Measurements from ENCODE around the gene KRT39. TPM values are rescaled to one million over a fixed set of nuclear protein-coding genes. Genes with fewer than 3 reads are reported as not detected.
A peak's percentile ranks its signal among the peaks of the same experiment; 100 is the strongest.

KRT39 gene
- total RNA-seq, 4 donors from 2014 or later = 2.5 to 13.3 TPM; not detected in 2

DNA sequence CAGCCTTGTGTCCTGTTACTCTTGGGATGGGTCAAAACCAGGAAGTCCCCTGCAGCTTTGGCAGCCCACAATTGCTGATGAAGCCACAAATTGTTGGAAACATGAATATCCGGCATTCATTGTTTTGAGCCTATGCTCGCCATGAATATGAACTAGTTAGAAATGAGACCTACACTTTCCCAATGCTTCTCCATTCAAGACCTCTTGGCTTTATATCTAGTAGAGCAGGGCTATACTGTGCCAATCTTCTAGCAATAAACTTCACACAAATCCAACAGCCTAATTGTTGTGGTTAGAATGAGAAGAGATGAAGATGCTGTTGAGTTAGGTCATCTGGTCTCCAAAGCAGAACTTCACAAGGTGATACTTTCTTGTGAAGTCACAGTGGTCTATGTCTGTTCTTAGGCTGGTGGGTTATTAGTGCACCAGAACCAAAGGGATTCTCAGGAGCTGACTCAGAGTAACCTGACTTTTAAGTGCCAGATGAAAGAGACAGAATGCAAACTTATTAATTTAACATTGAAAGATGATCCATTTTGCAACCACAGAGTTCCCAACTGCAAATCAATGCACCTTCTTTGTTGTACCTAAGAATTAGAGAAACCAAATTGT lies 15.6 kb downstream of the KRT39 start:
- 88% methylated on average over 2 of the region's 2 CpGs for WGBS
- H3K36me3 ChIP-seq = no peaks in the 10 kb centered on the region
- DNase-seq (ENCODE audit: low spot score in 2 of 2) = no peak
- peaks cover 16% of the 10 kb centered on the region for H3K27me3 ChIP-seq
- TF ChIP-seq POLR2AphosphoS5 (IDR thresholded peaks at IDR 0.05) (no peak), EP300 (IDR thresholded peaks at IDR 0.05) (no peak), POLR2A (IDR thresholded peaks at IDR 0.05) (no peak)
- TF ChIP-seq, protein P1, sequence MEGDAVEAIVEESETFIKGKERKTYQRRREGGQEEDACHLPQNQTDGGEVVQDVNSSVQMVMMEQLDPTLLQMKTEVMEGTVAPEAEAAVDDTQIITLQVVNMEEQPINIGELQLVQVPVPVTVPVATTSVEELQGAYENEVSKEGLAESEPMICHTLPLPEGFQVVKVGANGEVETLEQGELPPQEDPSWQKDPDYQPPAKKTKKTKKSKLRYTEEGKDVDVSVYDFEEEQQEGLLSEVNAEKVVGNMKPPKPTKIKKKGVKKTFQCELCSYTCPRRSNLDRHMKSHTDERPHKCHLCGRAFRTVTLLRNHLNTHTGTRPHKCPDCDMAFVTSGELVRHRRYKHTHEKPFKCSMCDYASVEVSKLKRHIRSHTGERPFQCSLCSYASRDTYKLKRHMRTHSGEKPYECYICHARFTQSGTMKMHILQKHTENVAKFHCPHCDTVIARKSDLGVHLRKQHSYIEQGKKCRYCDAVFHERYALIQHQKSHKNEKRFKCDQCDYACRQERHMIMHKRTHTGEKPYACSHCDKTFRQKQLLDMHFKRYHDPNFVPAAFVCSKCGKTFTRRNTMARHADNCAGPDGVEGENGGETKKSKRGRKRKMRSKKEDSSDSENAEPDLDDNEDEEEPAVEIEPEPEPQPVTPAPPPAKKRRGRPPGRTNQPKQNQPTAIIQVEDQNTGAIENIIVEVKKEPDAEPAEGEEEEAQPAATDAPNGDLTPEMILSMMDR (IDR thresholded peaks at IDR 0.05) = no peak
- H3K4me1 ChIP-seq = peaks cover 36% of the 10 kb centered on the region
- H3K9me3 ChIP-seq = no peaks in the 10 kb centered on the region
- H3K27ac ChIP-seq = no peak overlapping the region
- no peak overlapping the region for H3K4me3 ChIP-seq

DNA sequence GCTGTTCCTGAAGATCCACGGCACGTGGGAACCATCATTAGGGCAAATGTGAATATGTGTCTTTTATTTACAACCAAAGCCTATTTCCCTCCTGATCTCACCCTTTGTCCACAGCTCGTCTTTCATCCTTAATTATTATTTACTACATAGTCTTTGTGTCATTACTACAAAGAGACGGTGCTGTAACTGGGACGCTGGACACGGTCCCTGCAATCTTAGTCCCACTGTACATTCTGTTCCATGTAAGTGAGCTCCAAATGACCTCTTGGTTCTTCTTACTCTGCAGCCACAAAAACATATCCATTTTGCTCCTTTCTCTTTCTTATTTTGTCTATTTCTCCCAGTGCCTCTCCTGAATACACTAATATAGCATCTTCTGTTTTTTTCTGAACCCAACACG lies 16.6 kb downstream of the KRT39 start:
- peak in 1 of 3 donors; percentile 53 for TF ChIP-seq POLR2AphosphoS5 (IDR thresholded peaks at IDR 0.05)
- TF ChIP-seq POLR2A (IDR thresholded peaks at IDR 0.05) = no peak
- 76% methylated on average over 7 of the region's 7 CpGs for WGBS
- Histone ChIP-seq H3K9me3 (no peaks in the 10 kb centered on the region), H3K27ac (peak overlapping the region; percentile 18), H3K36me3 (no peaks in the 10 kb centered on the region), H3K4me1 (peaks cover 36% of the 10 kb centered on the region), H3K4me3 (no peak overlapping the region), H3K27me3 (peaks cover 16% of the 10 kb centered on the region)
- DNase-seq (ENCODE audit: low spot score in 2 of 2) = no peak

DNA sequence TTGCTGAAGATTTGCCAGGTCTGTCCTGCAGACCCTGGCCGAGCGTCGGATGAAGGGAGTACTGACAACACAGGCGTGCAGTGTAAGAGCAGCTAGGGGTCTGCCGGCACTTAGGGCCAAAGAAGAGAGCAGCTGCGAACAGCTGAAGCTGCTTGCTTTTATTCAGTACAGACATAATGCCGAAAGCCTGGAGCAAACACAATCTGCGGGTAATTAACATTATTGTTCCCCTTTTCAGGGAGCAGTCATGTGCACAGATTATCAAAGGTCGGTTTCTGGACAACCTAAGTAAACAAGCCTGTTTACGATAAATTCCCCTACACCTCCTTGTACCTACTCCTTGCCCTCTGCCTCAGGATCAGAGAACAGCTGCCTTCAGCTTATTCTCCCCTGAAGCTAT lies 17.3 kb downstream of the KRT39 start:
- WGBS = 61% methylated on average over 10 of the region's 10 CpGs

DNA sequence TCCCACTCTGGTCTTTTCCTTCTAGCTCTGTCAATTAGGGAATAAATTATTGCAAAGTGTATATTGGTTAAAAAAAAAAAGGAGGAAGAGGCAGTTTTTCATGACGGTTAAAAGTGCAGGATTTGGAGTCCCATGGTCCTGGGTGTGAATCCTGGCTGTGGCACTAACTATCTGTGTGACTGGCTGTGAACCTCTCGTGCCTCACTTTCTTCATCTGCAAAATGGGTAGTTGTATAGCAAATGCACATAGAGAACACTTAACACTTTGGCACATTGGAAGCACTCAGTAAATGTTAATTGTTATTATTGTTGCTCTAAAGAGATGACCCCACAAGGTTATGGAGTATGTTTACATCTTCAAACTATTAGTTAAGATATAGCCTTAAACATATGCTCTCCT lies 18.8 kb downstream of the KRT39 start:
- Histone ChIP-seq H3K27me3 (peaks cover 16% of the 10 kb centered on the region), H3K4me1 (peaks cover 17% of the 10 kb centered on the region), H3K27ac (no peak overlapping the region), H3K9me3 (no peaks in the 10 kb centered on the region), H3K4me3 (no peak overlapping the region), H3K36me3 (no peaks in the 10 kb centered on the region)
- TF ChIP-seq POLR2A (IDR thresholded peaks at IDR 0.05) = no peak
- no peak for TF ChIP-seq EP300 (IDR thresholded peaks at IDR 0.05)
- 66% methylated on average over 2 of the region's 2 CpGs for WGBS
- no peak for DNase-seq (ENCODE audit: low spot score in 2 of 2)

More for the DNA sequence above, 17.3 kb downstream of the KRT39 start:
- Histone ChIP-seq H3K36me3 (no peaks in the 10 kb centered on the region), H3K4me3 (no peak overlapping the region), H3K27ac (no peak overlapping the region), H3K4me1 (peaks cover 30% of the 10 kb centered on the region), H3K9me3 (no peaks in the 10 kb centered on the region), H3K27me3 (peaks cover 16% of the 10 kb centered on the region)
- no peak for TF ChIP-seq EP300 (IDR thresholded peaks at IDR 0.05)
- TF ChIP-seq, protein P1 (IDR thresholded peaks at IDR 0.05) = no peak
- TF ChIP-seq POLR2A (IDR thresholded peaks at IDR 0.05) = no peak
- no peak for TF ChIP-seq POLR2AphosphoS5 (IDR thresholded peaks at IDR 0.05)
- DNase-seq (ENCODE audit: low spot score in 2 of 2) = no peak

DNA sequence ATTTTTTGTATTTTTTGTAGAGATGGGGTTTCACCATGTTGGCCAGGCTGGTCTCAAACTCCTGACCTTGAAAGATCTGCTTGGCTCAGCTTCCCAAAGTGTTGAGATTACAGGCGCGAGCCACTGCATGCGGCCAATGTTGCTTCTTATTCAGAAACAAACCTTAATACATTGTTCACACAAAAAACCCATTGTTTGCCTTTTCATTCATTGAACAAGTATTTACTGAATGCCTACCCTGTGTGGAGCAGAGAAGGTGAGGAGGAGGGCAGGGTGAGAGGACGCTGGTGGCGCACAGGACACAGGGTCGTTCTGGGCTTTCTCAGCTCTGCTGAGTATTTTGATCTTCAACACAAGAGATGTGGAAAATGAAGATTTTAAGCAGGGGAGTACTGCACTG lies 21.3 kb downstream of the KRT39 start:
- TF ChIP-seq EP300 (IDR thresholded peaks at IDR 0.05) = no peak
- Histone ChIP-seq H3K27me3 (peaks cover 16% of the 10 kb centered on the region), H3K4me3 (no peak overlapping the region), H3K9me3 (no peaks in the 10 kb centered on the region), H3K27ac (no peak overlapping the region), H3K4me1 (peaks cover 7% of the 10 kb centered on the region), H3K36me3 (no peaks in the 10 kb centered on the region)
- no peak for DNase-seq (ENCODE audit: low spot score in 2 of 2)
- 79% methylated on average over 6 of the region's 6 CpGs for WGBS

DNA sequence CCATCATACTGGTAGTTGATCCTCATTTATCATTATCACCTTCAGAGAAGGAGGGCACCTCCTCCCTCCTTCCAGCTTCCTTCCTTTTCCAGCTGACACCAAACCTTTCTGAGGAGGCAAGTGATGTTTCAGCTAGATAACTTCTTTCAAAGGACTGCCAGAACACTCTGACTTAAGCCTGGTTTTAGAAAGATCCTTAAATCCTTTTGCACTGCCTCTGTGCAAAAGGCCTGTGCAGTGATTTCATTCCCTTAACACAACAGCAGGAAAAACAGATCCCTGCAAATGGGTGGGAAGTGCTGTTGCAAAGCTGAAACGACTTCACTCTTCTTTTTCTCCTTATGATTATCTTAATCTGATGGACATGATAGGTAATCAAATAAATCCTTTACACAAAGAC lies 22.2 kb downstream of the KRT39 start:
- no peaks in the 10 kb centered on the region for H3K36me3 ChIP-seq
- peaks cover 5% of the 10 kb centered on the region for H3K4me1 ChIP-seq
- 48% methylated on average over 1 of the region's 1 CpG for WGBS
- TF ChIP-seq EP300 (IDR thresholded peaks at IDR 0.05) (no peak), POLR2AphosphoS5 (IDR thresholded peaks at IDR 0.05) (no peak), POLR2A (IDR thresholded peaks at IDR 0.05) (no peak)
- TF ChIP-seq, protein P1 (IDR thresholded peaks at IDR 0.05) = no peak
- no peaks in the 10 kb centered on the region for H3K9me3 ChIP-seq
- H3K27me3 ChIP-seq = peaks cover 14% of the 10 kb centered on the region
- H3K27ac ChIP-seq = no peak overlapping the region
- DNase-seq (ENCODE audit: low spot score in 2 of 2) = no peak
- H3K4me3 ChIP-seq = no peak overlapping the region

DNA sequence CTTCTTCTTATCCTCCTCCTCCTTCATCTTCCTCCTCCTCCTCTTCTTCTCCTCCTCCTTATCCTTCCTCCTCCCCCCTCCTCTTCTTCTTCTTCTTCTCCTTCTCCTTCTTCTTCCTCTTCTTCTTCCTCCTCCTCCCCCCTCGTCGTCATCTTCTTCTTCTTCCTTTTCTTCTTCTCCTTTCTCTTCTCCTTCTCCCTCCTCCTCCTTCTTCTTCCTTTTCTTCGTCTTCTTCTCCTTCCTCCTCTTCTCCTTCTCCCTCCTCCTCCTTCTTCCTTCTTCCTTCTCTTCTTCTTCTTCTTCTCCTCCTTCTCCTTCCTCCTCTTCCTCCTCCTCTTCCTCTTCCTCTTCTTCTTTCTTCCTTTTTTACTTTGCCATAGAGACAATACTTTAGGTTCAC lies 24.2 kb downstream of the KRT39 start:
- 87% methylated on average over 3 of the region's 3 CpGs for WGBS
- no peak for DNase-seq (ENCODE audit: low spot score in 2 of 2)

More for the DNA sequence above, 24.2 kb downstream of the KRT39 start:
- no peak overlapping the region for H3K27ac ChIP-seq
- TF ChIP-seq POLR2AphosphoS5 (IDR thresholded peaks at IDR 0.05) (no peak), EP300 (IDR thresholded peaks at IDR 0.05) (no peak), POLR2A (IDR thresholded peaks at IDR 0.05) (no peak)
- TF ChIP-seq, protein P1 (IDR thresholded peaks at IDR 0.05) = no peak
- H3K4me3 ChIP-seq = no peak overlapping the region
- H3K27me3 ChIP-seq = peaks cover 3% of the 10 kb centered on the region
- no peaks in the 10 kb centered on the region for H3K9me3 ChIP-seq
- H3K4me1 ChIP-seq = peaks cover 9% of the 10 kb centered on the region
- no peaks in the 10 kb centered on the region for H3K36me3 ChIP-seq

All from suprapubic skin (tissue), 4 donors.